Measurements from ENCODE around the gene TMOD1.
"Not testable (repeated sequence)": the region's sequence is repeated elsewhere in the genome, so short reads cannot be mapped to it uniquely, and the experiment has no call there.

Gene TMOD1

GRCh38 chr9:97601228-97601898 is 99.9 kb downstream of the TMOD1 start:
- DNase-seq: no peak

- no peak for DNase-seq
Observed at GRCh38 chr9:97602430-97602829, 101.0 kb downstream of the TMOD1 start.

- DNase-seq: no peak
Observed at GRCh38 chr9:97604901-97605645, 103.6 kb downstream of the TMOD1 start.

- peak in 5 of 6 experiments; percentile 29 to 58 (median 47) for DNase-seq
Observed at GRCh38 chr9:97615439-97616072, 114.1 kb downstream of the TMOD1 start.

GRCh38 chr9:97617939-97618416 is 116.5 kb downstream of the TMOD1 start:
- no peak for DNase-seq

GRCh38 chr9:97620063-97620462 is 118.6 kb downstream of the TMOD1 start:
- not testable (repeated sequence) for DNase-seq

- DNase-seq: not testable (repeated sequence)
Observed at GRCh38 chr9:97622483-97622882, 121.0 kb downstream of the TMOD1 start.

- no peak for DNase-seq
Observed at GRCh38 chr9:97623946-97624345, 122.5 kb downstream of the TMOD1 start.

- no peak for DNase-seq
Observed at GRCh38 chr9:97625620-97626019, 124.2 kb downstream of the TMOD1 start.

- DNase-seq: no peak
Observed at GRCh38 chr9:97627624-97628023, 126.2 kb downstream of the TMOD1 start.

GRCh38 chr9:97628668-97629067 is 127.2 kb downstream of the TMOD1 start:
- no peak for DNase-seq

- no peak for DNase-seq
Observed at GRCh38 chr9:97629156-97629555, 127.7 kb downstream of the TMOD1 start.

- DNase-seq: no peak
Observed at GRCh38 chr9:97630591-97630990, 129.1 kb downstream of the TMOD1 start.

GRCh38 chr9:97632248-97632984 is 130.9 kb downstream of the TMOD1 start:
- DNase-seq: peak in 2 of 6 experiments; percentile 34 to 41

- DNase-seq: peak; percentile 91 to 97 (median 96)
Observed at GRCh38 chr9:97632985-97633858, 131.8 kb downstream of the TMOD1 start, which contains the start of the genes NCBP1 and TSTD2. Gene NCBP1 (plus strand): TSS chr9:97633821. CDS start chr9:97633882, 61 bp downstream. Gene TSTD2 (minus strand): TSS chr9:97633368. CDS start chr9:97627562, 5,806 bp downstream.

- peak in 3 of 6 experiments; percentile 32 to 65 (median 52) for DNase-seq
Observed at GRCh38 chr9:97633859-97634490, 132.5 kb downstream of the TMOD1 start.

- no peak for DNase-seq
Observed at GRCh38 chr9:97635026-97635425, 133.6 kb downstream of the TMOD1 start.

- no peak for DNase-seq
Observed at GRCh38 chr9:97636903-97637302, 135.4 kb downstream of the TMOD1 start.

- no peak for DNase-seq
Observed at GRCh38 chr9:97638666-97639065, 137.2 kb downstream of the TMOD1 start.

GRCh38 chr9:97640325-97640724 is 138.9 kb downstream of the TMOD1 start:
- no peak for DNase-seq

GRCh38 chr9:97645720-97646119 is 144.3 kb downstream of the TMOD1 start:
- DNase-seq: no peak
